Motor neuron (in vitro differentiated cells): ENCODE results near the gene TMEM30B. TPM values are rescaled to one million over a fixed set of nuclear protein-coding genes. Genes with fewer than 3 reads are reported as not detected.

ENCODE experiments used
- ATAC-seq, 8 experiments: fragments of 200-7000 bp; cut with Tn5 transposase; replicated peaks in 6 of 8; 2 replicates each; pipeline ENCODE4 v1.8.0; 2021; ENCODE audit warnings: mild to moderate bottlenecking in 8 of 8, moderate library complexity in 8 of 8
- H3K27ac ChIP-seq, 2 donors: fragments of 250-450 bp; sonication (Bioruptor Pico); 2 replicates each; pipeline ENCODE4 v1.9.0; 2021; ENCODE audit warnings: antibody characterized with exemption in 2 of 2, mild to moderate bottlenecking in 2 of 2, moderate library complexity in 1 of 2
- H3K4me1 ChIP-seq, 2 donors: fragments of 250-450 bp; sonication (Bioruptor Pico); replicated peaks in 1 of 2; 2 replicates each; pipeline ENCODE4 v1.6.1; 2021; ENCODE audit warnings: antibody characterized with exemption in 2 of 2, mild to moderate bottlenecking in 2 of 2, moderate library complexity in 1 of 2
- H3K4me3 ChIP-seq, 5 donors: fragments of 250-450 bp; sonication (Bioruptor Pico); 2 replicates each; pipeline ENCODE4 v1.9.0; 2021; ENCODE audit warnings: antibody characterized with exemption in 5 of 5, mild to moderate bottlenecking in 5 of 5, moderate library complexity in 4 of 5
- WGBS, 10 experiments: fragments of 450-650 bp; shearing (Covaris generic); methylation state at CpG; one replicate each; pipeline ENCODE4 v1.0.0; 2022; 5-methylcytosine and 5-hydroxymethylcytosine counted together
- in situ Hi-C, 9 experiments: fragments of 400-800 bp; cut with MboI; loops; one replicate each; pipeline ENCODE4 v1.15.0; 2021; ENCODE audit warnings: low sequenced_read_pairs in 9 of 9, low pct_unique_long_range_greater_than_20kb in 2 of 9; ENCODE audit not compliant: unreplicated experiment in 9 of 9
- total RNA-seq, 8 experiments: library from RNA; unstranded; fragments of 300-600 nt; gene quantifications; 2 replicates each; pipeline versions ENCODE4 v1.2.3 to v1.2.4, GENCODE V29; 2022

The TMEM30B gene
- total RNA-seq = under 1 TPM; 0.04 to 0.42 (median 0.14) TPM

- 12 to 82% (median 53%) methylated on average over 5 to 13 of the region's 43 CpGs for WGBS, 10 experiments
- Histone ChIP-seq H3K4me1 (no peaks in the 10 kb centered on the region), H3K4me3 (peak within 1 kb of the TSS; percentile 10 to 27 (median 24)), H3K27ac (no peak within 1 kb of the TSS)
- ATAC-seq = no peak
- in situ Hi-C loops = loop anchor here in 2 of 9 experiments (25.0 kb wide), 1 partner anchor 556 kb away; no protein-coding TSS in a partner anchor
These were observed at the start of gene TMEM30B for GRCh38 chr14:61281186-61281947. TMEM30B (minus strand) TSS chr14:61281338; CDS start chr14:61281147, 191 bp downstream.

DNA sequence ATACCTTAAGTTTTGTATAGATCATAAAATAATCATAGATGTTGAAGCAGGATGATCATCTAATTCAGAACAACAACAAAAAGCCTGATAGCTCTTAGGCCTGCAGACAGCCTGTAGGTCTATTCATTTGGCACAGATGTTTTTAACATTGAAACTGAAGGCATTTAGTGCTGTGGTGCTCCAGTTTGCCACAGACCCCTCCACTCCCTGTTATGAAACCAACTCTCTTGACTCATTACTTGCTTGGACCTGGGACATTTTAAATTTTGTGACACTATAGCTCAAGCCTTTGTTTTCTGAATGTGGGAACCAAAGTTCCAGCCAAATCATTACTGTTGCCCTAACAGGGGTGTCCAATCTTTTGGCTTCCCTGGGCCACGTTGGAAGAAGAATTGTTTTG is 49.4 kb upstream of the TMEM30B start:
- Histone ChIP-seq H3K4me3 (no peak overlapping the region), H3K27ac (no peak overlapping the region), H3K4me1 (no peaks in the 10 kb centered on the region)
- no peak for ATAC-seq
- in situ Hi-C loops = no loop called here
- WGBS, 10 experiments = 40 to 86% (median 75%) methylated on average over 1 of the region's 1 CpG; no CpG with 5 or more reads in 5 of the 10 experiments

DNA sequence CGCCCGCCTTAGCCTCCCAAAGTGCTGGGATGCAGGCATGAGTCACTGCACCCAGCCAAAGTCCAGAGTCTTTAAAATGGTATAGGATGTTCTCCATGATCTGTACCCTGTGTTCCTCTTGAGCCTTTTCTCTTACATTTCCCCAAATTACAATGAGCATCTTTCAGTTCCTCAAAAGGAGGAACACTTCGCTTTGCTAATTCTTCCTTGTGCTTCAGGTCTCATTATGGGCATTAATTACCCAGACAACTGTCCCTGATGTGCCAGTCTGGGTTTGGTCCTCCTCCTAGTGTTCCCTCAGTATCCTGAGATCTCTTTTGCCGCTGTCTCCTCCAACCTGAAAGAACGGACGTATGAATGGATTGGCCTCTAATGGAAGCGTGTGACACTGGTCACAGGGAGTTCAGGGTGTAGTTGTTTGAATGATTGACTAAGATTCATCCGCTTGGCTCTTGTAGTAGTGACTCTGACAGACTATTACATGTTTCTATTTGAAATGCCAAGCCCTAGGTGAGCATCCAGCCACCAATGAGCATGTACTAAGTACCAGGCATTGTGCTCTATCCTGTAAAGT is 48.4 kb upstream of the TMEM30B start:
- no peaks in the 10 kb centered on the region for H3K4me1 ChIP-seq
- no peak overlapping the region for H3K27ac ChIP-seq
- in situ Hi-C loops = no loop called here
- ATAC-seq = no peak
- H3K4me3 ChIP-seq = no peak overlapping the region
- 76 to 100% (median 87%) methylated on average over 3 to 6 of the region's 8 CpGs; no CpG with 5 or more reads in 2 of the 10 experiments for WGBS, 10 experiments

DNA sequence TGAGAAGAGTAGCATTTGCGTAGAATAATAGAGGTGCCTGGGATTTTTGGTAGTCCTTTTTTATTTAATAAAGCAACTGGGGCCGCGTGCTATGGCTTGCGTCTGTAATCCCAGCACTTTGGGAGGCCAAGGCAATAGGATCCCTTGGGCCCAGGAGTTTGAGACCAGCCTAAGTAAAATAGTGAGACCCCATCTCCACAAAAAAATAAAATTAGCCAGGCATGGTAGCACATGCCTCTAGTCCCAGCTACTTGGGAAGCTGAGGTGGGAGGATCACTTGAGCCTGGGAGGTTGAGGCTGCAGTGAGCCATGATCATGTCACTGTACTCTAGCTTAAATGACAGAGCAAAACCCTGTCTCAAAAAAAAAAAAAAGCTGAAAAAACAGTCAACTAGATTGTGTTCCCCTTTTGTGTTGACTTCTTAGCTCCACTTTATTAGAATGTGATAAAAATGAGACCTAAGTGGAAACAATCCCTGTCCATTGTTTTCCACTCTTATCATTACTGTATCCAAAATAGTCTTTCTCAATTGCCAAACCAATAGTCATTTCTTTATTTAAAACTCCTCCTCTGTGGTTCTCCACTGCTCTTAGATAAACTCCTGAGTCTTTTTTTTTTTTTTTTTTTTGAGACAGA is 47.6 kb upstream of the TMEM30B start:
- no peak for ATAC-seq
- H3K4me3 ChIP-seq = no peak overlapping the region
- in situ Hi-C loops = no loop called here
- WGBS, 10 experiments = 80 to 100% (median 100%) methylated on average over 1 to 4 of the region's 4 CpGs; no CpG with 5 or more reads in 3 of the 10 experiments
- H3K4me1 ChIP-seq = no peaks in the 10 kb centered on the region
- no peak overlapping the region for H3K27ac ChIP-seq

DNA sequence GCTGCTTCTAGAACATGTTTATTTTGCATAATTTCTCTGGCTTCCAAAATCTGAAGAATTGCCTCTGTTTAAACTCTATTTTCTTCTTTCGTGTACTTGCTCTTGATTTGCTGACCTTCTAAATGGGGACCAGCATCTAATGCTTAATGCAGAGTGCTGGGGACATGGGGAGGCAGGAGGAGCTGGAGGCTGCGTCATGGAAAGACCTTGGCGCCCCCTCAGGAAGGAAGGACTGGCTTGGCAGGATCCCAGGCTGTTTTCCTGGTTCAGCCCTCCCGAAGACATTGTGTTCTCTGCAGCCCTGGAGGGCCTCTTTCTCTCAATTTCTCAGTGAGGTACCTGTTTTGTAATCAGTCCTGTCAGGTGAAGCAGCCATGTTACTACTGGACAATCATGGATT is 45.7 kb upstream of the TMEM30B start:
- WGBS, 10 experiments = 0 to 100% (median 65%) methylated on average over 1 to 4 of the region's 4 CpGs; no CpG with 5 or more reads in 2 of the 10 experiments

GRCh38 chr14:61326146-61326545 is 45.0 kb upstream of the TMEM30B start:
- 25 to 100% (median 95%) methylated on average over 1 of the region's 1 CpG; no CpG with 5 or more reads in 2 of the 10 experiments for WGBS, 10 experiments
- no peak overlapping the region for H3K4me3 ChIP-seq
- no peaks in the 10 kb centered on the region for H3K4me1 ChIP-seq
- ATAC-seq = no peak
- H3K27ac ChIP-seq = no peak overlapping the region
- in situ Hi-C loops = no loop called here

More for the DNA sequence above, 45.7 kb upstream of the TMEM30B start:
- H3K4me3 ChIP-seq = no peak overlapping the region
- no peak overlapping the region for H3K27ac ChIP-seq
- ATAC-seq = no peak
- in situ Hi-C loops = no loop called here
- H3K4me1 ChIP-seq = no peaks in the 10 kb centered on the region

DNA sequence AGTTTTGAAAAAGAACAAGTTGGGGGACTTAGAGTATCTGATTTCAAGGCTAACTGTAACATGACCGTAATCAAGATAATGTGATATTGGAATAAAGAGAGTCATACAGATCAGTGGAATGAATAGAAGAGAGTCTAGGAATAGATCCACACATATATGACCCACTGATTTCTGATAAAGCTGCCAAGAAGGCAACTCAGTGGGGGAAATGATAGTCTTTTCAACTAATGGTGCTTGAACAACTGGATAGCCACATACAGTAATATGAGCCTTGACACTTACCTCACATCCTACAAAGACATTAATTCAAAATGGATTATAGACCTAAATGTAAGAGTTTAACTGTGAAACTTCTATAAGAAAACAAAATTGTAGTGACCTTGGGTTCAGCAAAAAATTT is 44.0 kb upstream of the TMEM30B start:
- in situ Hi-C loops = no loop called here
- ATAC-seq = no peak
- H3K27ac ChIP-seq = no peak overlapping the region
- H3K4me3 ChIP-seq = no peak overlapping the region
- H3K4me1 ChIP-seq = no peaks in the 10 kb centered on the region
- 83 to 100% (median 100%) methylated on average over 1 of the region's 1 CpG; no CpG with 5 or more reads in 2 of the 10 experiments for WGBS, 10 experiments

GRCh38 chr14:61323970-61324369 is 42.8 kb upstream of the TMEM30B start:
- Histone ChIP-seq H3K4me1 (no peaks in the 10 kb centered on the region), H3K27ac (no peak overlapping the region), H3K4me3 (no peak overlapping the region)
- in situ Hi-C loops = loop anchor here in 2 of 9 experiments (25.0 kb wide), 2 partner anchors 113 to 538 kb away; no protein-coding TSS in a partner anchor
- no peak for ATAC-seq
- 0 to 87% (median 47%) methylated on average over 1 to 6 of the region's 6 CpGs for WGBS, 10 experiments

DNA sequence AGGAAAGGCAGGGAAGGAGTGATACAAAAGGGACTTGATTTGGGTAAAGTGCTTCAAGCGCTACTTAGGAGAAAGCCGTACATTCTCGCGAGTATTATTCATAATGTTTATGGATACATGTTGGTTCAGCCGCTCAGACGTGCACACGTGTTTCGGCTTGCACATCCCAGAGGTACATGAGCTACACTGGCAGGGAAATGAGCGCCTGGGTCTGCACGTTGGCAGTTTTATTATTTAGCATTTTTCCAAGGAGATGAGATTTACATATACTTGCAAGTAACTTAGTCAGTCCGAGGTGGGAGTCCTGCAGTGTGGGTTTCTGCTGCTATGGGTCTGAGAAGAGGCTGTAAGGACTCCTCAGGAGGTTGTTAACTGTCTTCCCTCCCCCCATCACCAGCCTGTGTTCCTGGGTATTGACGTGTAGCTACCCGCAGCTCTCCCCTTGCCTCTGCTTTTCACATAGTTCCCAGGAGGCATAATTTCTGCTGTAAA is 41.7 kb upstream of the TMEM30B start:
- H3K4me3 ChIP-seq = no peak overlapping the region
- no peak for ATAC-seq
- no peaks in the 10 kb centered on the region for H3K4me1 ChIP-seq
- H3K27ac ChIP-seq = no peak overlapping the region
- 15 to 44% (median 24%) methylated on average over 1 to 12 of the region's 13 CpGs; no CpG with 5 or more reads in 2 of the 10 experiments for WGBS, 10 experiments
- in situ Hi-C loops = loop anchor here in 2 of 9 experiments (25.0 kb wide), 2 partner anchors 114 to 539 kb away; no protein-coding TSS in a partner anchor

DNA sequence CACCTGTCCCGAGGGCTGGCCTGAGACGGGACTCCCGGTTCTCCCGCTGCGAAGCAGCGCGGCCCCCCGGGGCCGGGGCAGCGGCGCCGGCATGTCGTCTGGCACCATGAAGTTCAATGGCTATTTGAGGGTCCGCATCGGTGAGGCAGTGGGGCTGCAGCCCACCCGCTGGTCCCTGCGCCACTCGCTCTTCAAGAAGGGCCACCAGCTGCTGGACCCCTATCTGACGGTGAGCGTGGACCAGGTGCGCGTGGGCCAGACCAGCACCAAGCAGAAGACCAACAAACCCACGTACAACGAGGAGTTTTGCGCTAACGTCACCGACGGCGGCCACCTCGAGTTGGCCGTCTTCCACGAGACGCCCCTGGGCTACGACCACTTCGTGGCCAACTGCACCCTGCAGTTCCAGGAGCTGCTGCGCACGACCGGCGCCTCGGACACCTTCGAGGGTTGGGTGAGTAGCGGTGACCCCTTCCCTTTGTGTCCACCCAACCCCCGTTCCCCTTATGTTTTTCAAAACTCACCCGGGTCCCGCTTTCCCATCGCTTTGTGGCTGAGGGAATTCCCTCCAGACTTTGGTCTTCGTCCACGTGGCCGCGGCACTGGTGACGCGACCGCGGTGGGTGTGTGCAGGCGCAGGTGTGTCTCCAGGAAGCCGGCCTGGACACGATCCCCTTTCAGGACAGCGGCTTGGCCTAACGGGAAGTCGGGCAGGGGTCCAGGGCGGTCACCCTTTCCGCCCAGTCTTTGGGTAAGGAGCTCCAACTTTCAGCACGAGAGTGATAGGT is 41.1 kb upstream of the TMEM30B start:
- no peak overlapping the region for H3K27ac ChIP-seq
- WGBS, 10 experiments = 4 to 22% (median 7%) methylated on average over 3 to 21 of the region's 63 CpGs; no CpG with 5 or more reads in 5 of the 10 experiments
- in situ Hi-C loops = loop anchor here in 2 of 9 experiments (25.0 kb wide), 2 partner anchors 115 to 540 kb away; no protein-coding TSS in a partner anchor
- H3K4me3 ChIP-seq = peak overlapping the region in 3 of 5 donors; percentile 23 to 38 (median 29)
- ATAC-seq = no peak
- H3K4me1 ChIP-seq = no peaks in the 10 kb centered on the region

GRCh38 chr14:61321385-61322010 is 40.4 kb upstream of the TMEM30B start, which contains the start of gene PRKCH:
PRKCH (plus strand) TSS chr14:61321579; CDS start chr14:61322102, 523 bp downstream.
- H3K27ac ChIP-seq = no peak within 1 kb of the TSS
- in situ Hi-C loops = loop anchor here in 2 of 9 experiments (25.0 kb wide), 2 partner anchors 116 to 541 kb away; no protein-coding TSS in a partner anchor
- ATAC-seq = peak; percentile 47 to 92 (median 72)
- 30% methylated on average over 4 of the region's 66 CpGs; no CpG with 5 or more reads in 9 of the 10 experiments for WGBS, 10 experiments
- no peaks in the 10 kb centered on the region for H3K4me1 ChIP-seq
- H3K4me3 ChIP-seq = peak within 1 kb of the TSS; percentile 20 to 38 (median 29)
